Putamen (tissue), 1 donor: ENCODE results near the gene EPHA2.
"Not testable (repeated sequence)": the region's sequence is repeated elsewhere in the genome, so short reads cannot be mapped to it uniquely, and the experiment has no call there.

Experiments used
- DNase-seq: peaks from one replicate; pipeline ENCODE4 v3.0.0-alpha.2; 2016; ENCODE audit warnings: low spot score

EPHA2 gene

GRCh38 chr1:16119504-16119903 lies 36.4 kb downstream of the EPHA2 start:
- no peak for DNase-seq

GRCh38 chr1:16118706-16119105 lies 37.2 kb downstream of the EPHA2 start:
- no peak for DNase-seq

DNA sequence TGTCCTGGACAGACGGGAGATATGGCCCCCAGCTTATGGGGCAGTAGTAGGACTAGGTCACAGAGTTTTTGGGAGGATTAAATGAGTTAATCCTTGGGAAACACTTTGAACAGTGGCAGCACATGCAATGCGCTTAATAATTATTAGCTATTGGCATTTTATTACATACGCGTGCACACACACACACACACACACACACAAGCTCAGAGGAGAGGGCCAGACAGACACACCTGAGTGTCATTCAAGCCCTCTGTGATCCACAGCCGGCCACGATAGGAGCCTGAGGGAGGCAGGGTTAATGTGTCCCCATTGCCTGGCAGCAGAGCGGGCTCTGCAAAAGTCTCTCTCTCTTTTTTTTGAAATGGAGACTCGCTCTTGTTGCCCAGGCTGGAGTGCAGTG lies 37.9 kb downstream of the EPHA2 start:
- no peak for DNase-seq

- DNase-seq: no peak
Observed at GRCh38 chr1:16117369-16117768, 38.5 kb downstream of the EPHA2 start.

- no peak for DNase-seq
Observed at GRCh38 chr1:16116625-16117024, 39.2 kb downstream of the EPHA2 start.

- DNase-seq: no peak
Observed at GRCh38 chr1:16116002-16116401, 39.9 kb downstream of the EPHA2 start.

DNA sequence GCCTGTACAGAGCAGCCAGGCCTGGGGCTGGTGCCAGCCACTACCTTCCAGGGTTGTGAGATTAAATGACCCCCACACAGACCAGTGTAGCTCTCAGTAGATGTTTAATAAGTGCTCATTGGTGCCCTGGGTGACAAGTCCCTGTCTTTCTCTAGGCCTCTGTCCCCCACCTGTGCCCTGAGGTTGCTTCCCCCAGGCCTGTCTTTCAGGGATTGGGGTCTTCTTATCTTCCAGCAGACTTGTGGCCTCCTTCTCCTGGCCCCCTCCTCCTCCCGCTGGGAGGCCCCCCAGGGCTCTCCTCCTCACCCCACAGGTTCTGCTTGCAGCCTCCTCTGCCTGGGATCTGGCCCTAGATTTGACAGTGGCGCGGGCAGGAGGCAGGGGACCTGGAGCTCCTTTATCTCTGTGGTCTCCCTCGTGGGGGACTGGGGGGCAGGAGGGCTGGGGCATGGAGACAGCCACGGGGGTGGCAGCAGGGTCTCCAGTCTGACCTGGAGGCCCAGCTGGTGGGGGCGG lies 40.3 kb downstream of the EPHA2 start:
- DNase-seq: no peak

DNA sequence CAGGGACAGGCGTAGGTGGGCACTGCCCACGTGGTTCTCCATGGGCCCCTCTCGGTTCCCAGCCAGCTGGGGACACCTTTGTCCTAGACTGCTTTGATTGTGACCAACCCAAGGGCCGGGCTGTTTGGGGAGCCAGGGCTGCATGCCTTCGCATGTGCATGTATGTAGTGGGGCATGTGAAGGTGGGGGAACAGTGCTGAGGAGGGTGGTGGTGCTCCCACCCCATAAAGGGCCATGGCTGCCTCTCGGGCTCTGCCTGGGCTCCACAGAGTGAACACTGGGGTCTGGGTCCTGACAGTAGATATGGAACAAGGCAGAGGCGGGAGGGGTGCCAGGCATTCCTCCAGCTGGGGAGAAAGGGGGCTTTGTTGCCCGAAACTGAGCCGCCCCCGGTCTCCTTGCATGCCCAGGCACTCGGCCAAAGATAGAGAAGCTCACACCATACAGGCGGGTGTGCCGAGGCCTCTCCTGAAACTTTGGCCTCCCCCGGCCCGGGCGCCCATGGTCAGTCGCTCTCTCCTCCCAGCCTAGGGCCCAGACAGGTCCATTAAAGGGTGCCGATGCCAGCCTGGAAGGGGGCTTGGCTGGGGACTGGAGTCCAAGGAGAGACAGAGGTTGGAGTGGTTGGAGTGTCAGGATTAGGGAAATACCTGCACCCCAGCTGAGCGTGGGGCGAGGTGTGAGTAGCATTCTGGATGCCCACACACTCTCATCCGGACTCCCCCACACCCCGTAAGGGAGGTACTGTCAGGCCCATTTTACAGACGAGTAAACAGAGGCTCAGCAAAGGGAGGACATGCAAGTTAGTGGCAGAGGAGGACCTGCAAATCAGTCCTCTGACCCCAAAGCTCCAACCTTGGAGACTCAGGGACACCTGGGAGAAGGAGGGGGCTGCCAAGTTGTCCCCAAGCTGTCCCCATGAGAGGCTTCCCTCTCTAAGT lies 41.1 kb downstream of the EPHA2 start:
- no peak for DNase-seq

- no peak for DNase-seq
Observed at GRCh38 chr1:16112596-16113555, 43.0 kb downstream of the EPHA2 start.

DNA sequence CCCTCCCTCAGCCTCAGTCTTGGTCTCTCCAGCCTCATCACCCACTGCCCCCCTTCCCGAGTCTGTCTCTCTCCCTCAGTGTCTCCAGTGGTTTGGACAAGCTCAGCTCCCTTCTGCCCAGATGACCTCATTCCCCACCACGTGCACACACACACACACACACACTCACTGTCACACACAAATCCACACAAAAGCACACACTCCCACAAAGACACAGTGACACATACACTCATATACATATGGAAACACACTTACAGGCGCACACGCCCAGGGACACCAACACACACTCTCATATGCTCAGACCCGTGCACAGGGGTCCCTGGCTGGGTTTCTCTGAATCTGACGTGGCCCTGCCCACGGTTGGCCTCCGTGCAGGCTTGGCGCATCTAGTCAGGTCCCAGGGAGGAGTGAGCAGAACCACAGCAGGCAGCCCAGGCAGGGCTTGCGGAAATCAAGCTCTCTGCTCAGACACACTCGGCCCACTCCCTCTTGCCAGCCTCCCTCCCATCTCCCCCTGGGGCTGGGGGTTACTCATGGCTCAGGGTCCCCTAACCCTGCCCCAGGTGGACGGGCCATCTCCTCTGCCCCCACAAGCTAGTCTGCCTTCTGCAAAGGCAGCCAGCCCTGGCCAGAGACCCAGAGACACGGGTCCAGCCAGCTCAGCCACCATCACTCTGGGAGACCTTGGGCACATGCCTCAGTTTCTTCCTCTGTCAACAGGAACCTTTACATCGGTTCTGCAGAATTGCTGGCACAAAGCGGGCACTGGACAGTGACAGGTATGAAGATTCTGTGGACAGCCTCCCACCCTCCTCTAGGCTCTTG lies 43.9 kb downstream of the EPHA2 start:
- DNase-seq: no peak

DNA sequence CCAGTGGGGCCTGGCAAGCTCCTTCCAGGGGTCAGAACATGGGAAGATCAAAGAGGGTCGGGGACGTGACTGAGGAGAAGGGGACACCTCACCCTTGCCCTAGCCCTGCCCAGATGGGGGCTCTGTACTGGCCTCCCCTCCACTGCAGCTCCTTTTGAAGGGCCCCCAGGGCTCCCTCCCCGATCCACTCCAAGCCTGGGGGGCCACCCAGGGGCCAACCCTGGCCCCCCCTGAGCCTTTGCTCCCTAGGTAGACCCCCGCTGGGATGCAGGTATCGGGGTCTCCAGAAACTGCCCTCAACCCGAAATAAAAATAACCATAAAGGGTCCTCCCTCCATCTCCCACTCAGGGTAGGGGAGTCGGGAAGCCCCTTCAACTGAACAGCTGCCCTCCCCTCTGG lies 45.0 kb downstream of the EPHA2 start:
- DNase-seq: no peak

- no peak for DNase-seq
Observed at GRCh38 chr1:16110456-16110855, 45.4 kb downstream of the EPHA2 start.

DNA sequence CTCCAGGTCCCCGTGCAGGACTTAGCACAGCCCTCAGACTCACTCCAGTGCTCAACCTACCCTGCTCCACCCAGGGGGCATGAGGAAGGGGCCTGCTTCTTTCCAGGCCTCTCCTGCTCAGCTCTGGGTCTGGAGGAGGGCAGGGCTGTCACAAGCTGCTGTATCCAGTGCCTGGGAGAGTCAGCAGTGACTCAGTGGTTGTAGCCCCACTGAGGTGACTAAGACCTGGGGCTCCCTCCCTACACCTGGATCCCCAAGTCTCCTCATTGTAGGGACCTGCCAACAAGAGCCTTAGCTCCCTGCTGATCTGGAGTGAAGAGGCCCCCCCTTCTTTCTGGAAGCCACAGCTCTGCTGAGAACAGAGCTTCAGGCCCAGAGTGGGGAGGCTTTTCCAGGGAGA lies 46.3 kb downstream of the EPHA2 start:
- DNase-seq: no peak

DNA sequence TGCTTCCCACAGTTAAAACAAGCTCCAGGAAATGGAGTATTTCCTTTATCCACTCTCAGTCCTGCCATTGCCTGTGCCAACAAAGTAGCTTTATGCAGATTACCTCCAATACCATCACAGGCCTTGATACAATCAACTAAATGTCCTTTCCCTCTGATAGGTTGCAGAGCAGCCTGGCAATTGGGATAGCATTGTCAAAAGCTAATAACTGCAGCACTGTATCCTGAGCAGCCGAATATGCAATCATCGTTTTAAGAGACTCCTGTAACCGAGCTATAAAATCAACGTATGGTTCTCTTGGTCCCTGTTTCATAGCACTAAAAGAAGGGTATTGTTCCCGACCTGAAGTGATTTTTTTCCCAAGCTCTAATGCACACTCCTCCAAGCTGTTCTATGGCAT lies 48.8 kb downstream of the EPHA2 start:
- not testable (repeated sequence) for DNase-seq

DNA sequence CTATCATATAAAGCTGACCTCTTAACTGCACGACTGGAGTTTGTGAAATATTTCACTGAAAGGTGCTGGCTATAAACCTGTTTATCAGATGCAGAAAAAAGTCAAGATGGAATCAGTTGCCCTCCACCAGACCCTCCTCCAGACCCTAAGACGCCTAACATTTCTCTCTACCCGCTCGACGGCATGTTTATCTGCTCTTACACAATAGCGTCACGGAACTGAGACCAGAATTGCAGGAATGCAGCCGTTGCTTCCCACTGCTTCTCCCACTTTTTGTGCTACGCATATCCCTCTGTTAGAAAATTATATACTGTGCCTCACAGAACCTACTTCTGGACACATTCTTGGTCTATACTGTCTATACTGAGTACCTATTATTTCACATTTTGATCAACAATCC lies 54.2 kb downstream of the EPHA2 start:
- no peak for DNase-seq

DNA sequence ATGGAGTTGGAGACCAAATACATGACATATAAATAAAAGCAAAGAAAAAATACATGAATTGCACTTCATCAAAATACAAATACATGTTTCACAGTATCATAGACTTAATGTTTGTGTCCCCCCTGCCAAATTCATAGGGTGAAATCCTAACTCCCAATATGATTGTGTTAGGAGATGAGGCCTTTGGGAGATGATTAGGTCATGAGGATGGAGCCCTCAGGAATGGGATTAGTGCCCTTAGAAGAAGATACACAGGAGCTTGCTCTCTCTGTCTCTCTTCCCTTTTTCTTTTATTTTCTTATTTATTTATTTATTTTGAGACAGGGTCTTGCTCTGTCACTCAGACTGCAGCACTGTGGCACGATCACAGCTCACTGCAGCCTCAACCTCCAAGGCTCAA lies 56.5 kb downstream of the EPHA2 start:
- DNase-seq: no peak

DNA sequence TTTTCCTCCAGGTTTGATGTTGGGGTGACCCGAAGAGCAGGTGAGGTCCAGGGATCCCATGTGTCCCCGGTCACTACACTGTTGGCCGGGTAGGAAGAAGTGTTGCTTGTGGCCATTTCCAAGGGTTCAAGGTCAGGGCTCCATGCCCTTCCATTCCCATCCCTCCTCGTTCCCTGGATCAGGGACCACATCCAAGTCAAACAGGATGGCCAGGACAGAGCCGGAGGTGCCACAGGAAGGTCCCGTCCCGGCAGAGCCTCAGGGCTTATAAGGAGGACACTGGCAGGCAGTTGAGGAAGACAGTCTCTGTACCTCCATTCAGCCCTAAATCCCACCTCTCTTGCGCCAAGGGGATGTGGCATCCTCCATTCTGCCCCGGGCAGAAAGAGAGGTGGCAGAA lies 60.4 kb downstream of the EPHA2 start:
- no peak for DNase-seq

DNA sequence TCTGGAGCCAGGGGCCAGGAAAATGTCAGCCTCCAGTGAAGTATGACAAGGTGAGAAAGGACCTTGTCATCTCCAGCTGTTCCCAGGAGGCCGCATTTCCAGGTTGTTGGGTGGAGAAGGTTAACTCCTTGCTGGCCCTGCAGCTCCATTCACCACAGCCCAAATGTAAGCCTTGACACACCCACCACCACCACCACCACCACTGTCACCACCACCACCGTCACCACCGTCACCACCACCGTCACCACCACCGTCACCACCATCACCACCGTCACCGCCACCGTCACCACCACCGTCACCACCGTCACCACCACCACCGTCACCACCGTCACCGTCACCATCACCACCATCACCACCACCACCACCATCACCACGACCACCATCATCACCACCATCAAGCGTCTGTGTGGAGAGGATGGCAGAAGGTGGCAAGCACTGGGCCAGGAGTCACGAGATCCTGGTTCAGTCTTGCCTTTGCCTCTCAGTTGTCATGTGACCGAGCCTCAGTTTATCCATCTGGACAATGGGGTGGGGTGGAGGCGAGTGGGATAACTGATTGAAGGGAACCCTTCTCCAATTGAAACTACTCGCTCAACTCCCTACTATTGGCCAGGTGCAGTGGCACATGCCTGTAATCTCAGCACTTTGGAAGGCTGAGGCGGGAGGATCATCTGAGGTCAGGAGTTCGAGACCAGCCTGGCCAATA lies 61.3 kb downstream of the EPHA2 start:
- DNase-seq: no peak

GRCh38 chr1:16093611-16094010 lies 62.3 kb downstream of the EPHA2 start:
- no peak for DNase-seq

DNA sequence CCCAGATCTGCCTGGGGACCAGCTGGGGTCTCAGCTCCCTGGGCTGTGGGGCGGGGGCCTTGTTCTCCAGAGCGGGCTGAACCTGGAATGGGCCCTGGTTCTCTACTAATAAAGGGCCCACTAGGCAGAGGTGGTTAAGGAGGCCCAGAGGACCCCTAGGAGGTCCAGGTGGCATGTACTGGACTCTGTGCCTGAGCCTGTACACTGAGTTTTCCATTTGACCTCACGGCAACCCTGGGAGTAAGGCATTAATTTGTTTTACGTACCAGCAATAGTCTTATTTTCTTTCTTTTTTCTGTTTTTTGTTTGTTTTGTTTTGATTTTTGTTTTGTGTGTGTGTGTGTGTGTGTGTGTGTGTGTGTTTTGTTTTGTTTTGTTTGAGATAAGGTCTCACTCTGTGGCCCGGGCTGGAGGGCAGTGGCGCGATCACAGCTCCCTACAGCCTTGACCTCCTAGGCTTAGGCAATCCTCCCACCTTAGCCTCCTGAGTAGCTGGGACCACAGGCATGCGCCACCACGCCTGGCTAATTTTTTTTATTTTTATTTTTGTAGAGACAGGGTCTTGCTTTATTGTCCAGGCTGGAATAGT lies 62.9 kb downstream of the EPHA2 start:
- DNase-seq: no peak
